ENCODE measurements around the gene RSPH1.

GRCh38 chr21:42453986-42454570 lies 41.9 kb downstream of the RSPH1 start:
- TF ChIP-seq, protein P1, sequence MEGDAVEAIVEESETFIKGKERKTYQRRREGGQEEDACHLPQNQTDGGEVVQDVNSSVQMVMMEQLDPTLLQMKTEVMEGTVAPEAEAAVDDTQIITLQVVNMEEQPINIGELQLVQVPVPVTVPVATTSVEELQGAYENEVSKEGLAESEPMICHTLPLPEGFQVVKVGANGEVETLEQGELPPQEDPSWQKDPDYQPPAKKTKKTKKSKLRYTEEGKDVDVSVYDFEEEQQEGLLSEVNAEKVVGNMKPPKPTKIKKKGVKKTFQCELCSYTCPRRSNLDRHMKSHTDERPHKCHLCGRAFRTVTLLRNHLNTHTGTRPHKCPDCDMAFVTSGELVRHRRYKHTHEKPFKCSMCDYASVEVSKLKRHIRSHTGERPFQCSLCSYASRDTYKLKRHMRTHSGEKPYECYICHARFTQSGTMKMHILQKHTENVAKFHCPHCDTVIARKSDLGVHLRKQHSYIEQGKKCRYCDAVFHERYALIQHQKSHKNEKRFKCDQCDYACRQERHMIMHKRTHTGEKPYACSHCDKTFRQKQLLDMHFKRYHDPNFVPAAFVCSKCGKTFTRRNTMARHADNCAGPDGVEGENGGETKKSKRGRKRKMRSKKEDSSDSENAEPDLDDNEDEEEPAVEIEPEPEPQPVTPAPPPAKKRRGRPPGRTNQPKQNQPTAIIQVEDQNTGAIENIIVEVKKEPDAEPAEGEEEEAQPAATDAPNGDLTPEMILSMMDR (conservative IDR thresholded peaks at IDR 0.05; ENCODE audit: low read depth, low read length) = no peak
- no peak for TF ChIP-seq EZH2 (IDR thresholded peaks at IDR 0.05; ENCODE audit: low read length, unreplicated experiment)
